Measurements from ENCODE around the gene DCAF4.

DNA sequence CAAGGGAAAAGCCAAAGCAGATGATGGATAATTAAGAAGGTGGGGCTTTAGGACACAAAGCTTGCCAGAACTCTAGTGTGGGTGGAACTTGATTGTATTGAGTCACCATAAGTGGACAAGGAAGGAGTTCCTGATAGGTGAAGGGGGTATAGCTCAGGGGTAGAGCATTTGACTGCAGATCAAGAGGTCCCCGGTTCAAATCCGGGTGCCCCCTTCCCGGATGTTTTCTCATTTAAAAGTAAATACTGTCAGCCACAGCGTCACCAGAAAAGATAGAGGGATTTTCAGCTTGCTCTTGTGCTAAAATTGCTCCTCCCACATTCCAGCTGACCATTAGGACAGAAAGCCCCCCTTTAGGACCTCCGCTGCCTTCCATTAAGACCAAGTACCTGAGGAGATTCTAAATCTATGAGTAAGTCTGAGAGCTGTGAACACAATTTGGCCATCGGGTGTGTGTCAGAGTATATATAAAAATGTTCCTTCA is 36.6 kb downstream of the DCAF4 start:
- TF ChIP-seq, protein P1, sequence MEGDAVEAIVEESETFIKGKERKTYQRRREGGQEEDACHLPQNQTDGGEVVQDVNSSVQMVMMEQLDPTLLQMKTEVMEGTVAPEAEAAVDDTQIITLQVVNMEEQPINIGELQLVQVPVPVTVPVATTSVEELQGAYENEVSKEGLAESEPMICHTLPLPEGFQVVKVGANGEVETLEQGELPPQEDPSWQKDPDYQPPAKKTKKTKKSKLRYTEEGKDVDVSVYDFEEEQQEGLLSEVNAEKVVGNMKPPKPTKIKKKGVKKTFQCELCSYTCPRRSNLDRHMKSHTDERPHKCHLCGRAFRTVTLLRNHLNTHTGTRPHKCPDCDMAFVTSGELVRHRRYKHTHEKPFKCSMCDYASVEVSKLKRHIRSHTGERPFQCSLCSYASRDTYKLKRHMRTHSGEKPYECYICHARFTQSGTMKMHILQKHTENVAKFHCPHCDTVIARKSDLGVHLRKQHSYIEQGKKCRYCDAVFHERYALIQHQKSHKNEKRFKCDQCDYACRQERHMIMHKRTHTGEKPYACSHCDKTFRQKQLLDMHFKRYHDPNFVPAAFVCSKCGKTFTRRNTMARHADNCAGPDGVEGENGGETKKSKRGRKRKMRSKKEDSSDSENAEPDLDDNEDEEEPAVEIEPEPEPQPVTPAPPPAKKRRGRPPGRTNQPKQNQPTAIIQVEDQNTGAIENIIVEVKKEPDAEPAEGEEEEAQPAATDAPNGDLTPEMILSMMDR (IDR thresholded peaks at IDR 0.05), result no peak
- TF ChIP-seq POLR2A (IDR thresholded peaks at IDR 0.05), result no peak
